Testis (tissue), 2 donors: ENCODE measurements around the gene MYL12B.

Experiments used
- CTCF ChIP-seq, 3 experiments: fragments of 450-650 bp in 2 of 3; fragments of 200-600 bp in 1 of 3; sonication (generic) in 1 of 3; IDR thresholded peaks; one replicate each; pipeline ENCODE4 v1.5.1; 2016 to 2019; ENCODE audit warnings: antibody characterized with exemption in 3 of 3, mild to moderate bottlenecking in 2 of 3, moderate library complexity in 1 of 3
- POLR2A ChIP-seq: fragments of 450-650 bp; IDR thresholded peaks from one replicate; pipeline ENCODE4 v1.6.1; 2017; ENCODE audit warnings: antibody characterized with exemption, mild to moderate bottlenecking, moderate library complexity

GRCh38 chr18:3273042-3273441, 11.1 kb downstream of the MYL12B start:
- TF ChIP-seq CTCF (IDR thresholded peaks at IDR 0.05), result no peak
- TF ChIP-seq POLR2A, result no peak
